GM23338 (cell line): ENCODE measurements around the gene TENT5C. TPM values are rescaled to one million over a fixed set of nuclear protein-coding genes. Genes with fewer than 3 reads are reported as not detected.
A peak's percentile ranks its signal among the peaks of the same experiment; 100 is the strongest.

ENCODE experiments used
- ATAC-seq: fragments of 200-7000 bp; cut with Tn5 transposase; 3 replicates; pipeline ENCODE4 v1.9.1; 2020
- DNase-seq: peaks from one replicate; pipeline ENCODE4 v3.0.0-alpha.2; 2015; ENCODE audit warnings: low spot score
- H2AFZ ChIP-seq: fragments of 200-600 bp; sonication (generic); 2 replicates; pipeline ENCODE4 v1.8.0; 2016; ENCODE audit warnings: antibody characterized with exemption, mild to moderate bottlenecking, moderate library complexity
- H3F3A ChIP-seq: fragments of 200-600 bp; sonication (generic); replicated peaks from 2 replicates; pipeline ENCODE4 v1.8.0; 2017; ENCODE audit warnings: antibody characterized with exemption, mixed run types, low read depth
- H3K27ac ChIP-seq: fragments of 200-600 bp; sonication (generic); 2 replicates; pipeline ENCODE4 v1.6.1; 2016; ENCODE audit warnings: low read depth
- H3K27me3 ChIP-seq: fragments of 200-600 bp; sonication (generic); 2 replicates; pipeline ENCODE4 v1.8.0; 2016; ENCODE audit warnings: mild to moderate bottlenecking, mixed run types, moderate library complexity; ENCODE audit not compliant: insufficient read depth
- H3K36me3 ChIP-seq: fragments of 200-600 bp; sonication (generic); 2 replicates; pipeline ENCODE4 v1.8.0; 2016; ENCODE audit warnings: mild to moderate bottlenecking; ENCODE audit not compliant: insufficient read depth
- H3K4me1 ChIP-seq: fragments of 200-600 bp; sonication (generic); 2 replicates; pipeline ENCODE4 v1.8.0; 2016; ENCODE audit warnings: mild to moderate bottlenecking, moderate library complexity; ENCODE audit not compliant: insufficient read depth
- H3K4me2 ChIP-seq: fragments of 200-600 bp; sonication (generic); 2 replicates; pipeline ENCODE4 v1.7.1; 2017; ENCODE audit warnings: mixed run types
- H3K4me3 ChIP-seq: fragments of 200-600 bp; sonication (generic); 2 replicates; pipeline ENCODE4 v1.6.1; 2016; ENCODE audit warnings: mixed run types
- H3K79me2 ChIP-seq: fragments of 200-600 bp; sonication (generic); replicated peaks from 2 replicates; pipeline ENCODE4 v1.8.0; 2017; ENCODE audit warnings: mild to moderate bottlenecking; ENCODE audit not compliant: insufficient read depth
- H3K9me2 ChIP-seq: fragments of 200-600 bp; sonication (generic); 2 replicates; pipeline ENCODE4 v1.8.0; 2017; ENCODE audit not compliant: insufficient read depth
- H4K20me1 ChIP-seq: fragments of 200-600 bp; sonication (generic); replicated peaks from 2 replicates; pipeline ENCODE4 v1.8.0; 2017; ENCODE audit warnings: mild to moderate bottlenecking; ENCODE audit not compliant: insufficient read depth
- H3K27ac Mint-ChIP-seq: 2 replicates; pipeline ENCODE4 v1.8.0; 2020; ENCODE audit warnings: inconsistent platforms, mild to moderate bottlenecking, moderate library complexity, mixed read lengths
- H3K27me3 Mint-ChIP-seq: 3 replicates; pipeline ENCODE4 v1.8.0; 2022; ENCODE audit warnings: low read depth, mild to moderate bottlenecking, moderate library complexity, mixed read lengths, inconsistent platforms; ENCODE audit not compliant: insufficient read depth, poor library complexity
- H3K36me3 Mint-ChIP-seq: 3 replicates; pipeline ENCODE4 v1.8.0; 2021; ENCODE audit warnings: low read depth, mild to moderate bottlenecking, inconsistent platforms, moderate library complexity, mixed read lengths
- H3K4me1 Mint-ChIP-seq: 3 replicates; pipeline ENCODE4 v1.8.0; 2020; ENCODE audit warnings: mild to moderate bottlenecking, inconsistent platforms, mixed read lengths
- H3K4me3 Mint-ChIP-seq: 3 replicates; pipeline ENCODE4 v1.8.0; 2021; ENCODE audit warnings: moderate library complexity, mild to moderate bottlenecking, inconsistent platforms, mixed read lengths
- H3K9me3 Mint-ChIP-seq: 3 replicates; pipeline ENCODE4 v1.8.0; 2020; ENCODE audit warnings: moderate library complexity, mild to moderate bottlenecking, inconsistent platforms, mixed read lengths
- CREB1 ChIP-seq: fragments of 250-450 bp; sonication (Bioruptor Pico); IDR thresholded peaks from 2 replicates; pipeline ENCODE4 v1.5.0; 2020; ENCODE audit warnings: low read depth, mild to moderate bottlenecking, moderate library complexity
- CTCF ChIP-seq, 2 experiments: fragments of 200-600 bp in 1 of 2; sonication (generic) in 1 of 2; conservative IDR thresholded peaks; 2 replicates each; pipeline versions ENCODE4 v1.5.1 to v1.6.1; 2016 to 2017; ENCODE audit warnings: antibody characterized with exemption in 2 of 2, low read depth in 2 of 2, mild to moderate bottlenecking in 2 of 2, moderate library complexity in 1 of 2
- ETS1 ChIP-seq: IDR thresholded peaks from 2 replicates; pipeline ENCODE4 v1.6.1; 2016; ENCODE audit warnings: antibody characterized with exemption
- EZH2phosphoT487 ChIP-seq: fragments of 200-600 bp; sonication (generic); IDR thresholded peaks from one replicate; pipeline ENCODE4 v1.8.1; 2018; ENCODE audit warnings: antibody characterized with exemption; ENCODE audit not compliant: unreplicated experiment
- JUNB ChIP-seq: IDR thresholded peaks from one replicate; pipeline ENCODE4 v1.6.1; 2016; ENCODE audit warnings: antibody characterized with exemption; ENCODE audit not compliant: unreplicated experiment
- NANOG ChIP-seq: IDR thresholded peaks from 2 replicates; pipeline ENCODE4 v1.6.1; 2016; ENCODE audit warnings: antibody characterized with exemption, borderline replicate concordance
- REST ChIP-seq: IDR thresholded peaks from one replicate; pipeline ENCODE4 v1.6.1; 2018; ENCODE audit warnings: antibody characterized with exemption; ENCODE audit not compliant: unreplicated experiment
- STAT1 ChIP-seq: IDR thresholded peaks from one replicate; pipeline ENCODE4 v1.6.1; 2016; ENCODE audit warnings: antibody characterized with exemption; ENCODE audit not compliant: unreplicated experiment
- ZNF114 ChIP-seq: fragments of 250-450 bp; sonication (Bioruptor Pico); IDR thresholded peaks from 2 replicates; pipeline ENCODE4 v1.5.0; 2020; ENCODE audit warnings: mild to moderate bottlenecking, moderate library complexity
- ZNF331 ChIP-seq: fragments of 250-450 bp; sonication (Bioruptor Pico); IDR thresholded peaks from 2 replicates; pipeline ENCODE4 v1.5.0; 2020; ENCODE audit warnings: low read depth, mild to moderate bottlenecking, moderate library complexity
- ZNF462 ChIP-seq: fragments of 250-450 bp; sonication (Bioruptor Pico); IDR thresholded peaks from 2 replicates; pipeline ENCODE4 v1.5.0; 2020; ENCODE audit warnings: mild to moderate bottlenecking, moderate library complexity
- polyA plus RNA-seq: library from polyadenylated mRNA; unstranded; fragments of >200 nt; fragmentation: Nextera tagmentation; extraction: Ambion mirVana; gene quantifications from 2 replicates; pipeline ENCODE4 v1.2.1, GENCODE V29; 2016
- total RNA-seq: library from RNA; depleted of rRNA; stranded (reverse); fragments of >200 nt; shearing (Covaris generic); gene quantifications from 2 replicates; pipeline ENCODE4 v1.2.3, GENCODE V29; 2014

Gene TENT5C
- total and polyA plus RNA-seq, 2 experiments from 2014 or later, result 0.23 to 0.80 TPM

GRCh38 chr1:117643601-117644000, 37.8 kb downstream of the TENT5C start:
- H3K27ac Mint-ChIP-seq, result no peak overlapping the region
- H3K36me3 ChIP-seq, result no peaks in the 10 kb centered on the region
- H3K27me3 ChIP-seq, result no peaks in the 10 kb centered on the region
- ATAC-seq (no peak), DNase-seq (no peak)
- H2AFZ ChIP-seq, result peak overlapping the region; percentile 59; the same call in 1 of the 2 replicates
- no peak for TF ChIP-seq REST
- TF ChIP-seq ZNF331 (CRISPR knock-in tag), result no peak
- no peak for TF ChIP-seq STAT1
- TF ChIP-seq CREB1 (CRISPR knock-in tag), result no peak
- TF ChIP-seq EZH2phosphoT487, result no peak
- TF ChIP-seq CTCF (conservative IDR thresholded peaks at IDR 0.05; ENCODE audit: low read depth in 2 of 2), result no peak
- no peak for TF ChIP-seq ZNF114 (CRISPR knock-in tag)
- no peak for TF ChIP-seq JUNB
- TF ChIP-seq ETS1, result no peak
- no peak for TF ChIP-seq ZNF462
- no peak for TF ChIP-seq NANOG
- H3K4me2 ChIP-seq, result no peak overlapping the region
- no peaks in the 10 kb centered on the region for H3K9me3 Mint-ChIP-seq
- H3F3A ChIP-seq, result no peaks in the 10 kb centered on the region
- peaks cover 12% of the 10 kb centered on the region for H3K9me2 ChIP-seq
- H3K27me3 Mint-ChIP-seq, result no peaks in the 10 kb centered on the region
- no peak overlapping the region for H3K4me3 ChIP-seq
- no peak overlapping the region for H3K4me3 Mint-ChIP-seq
- H4K20me1 ChIP-seq, result no peaks in the 10 kb centered on the region
- H3K36me3 Mint-ChIP-seq, result no peaks in the 10 kb centered on the region
- H3K4me1 ChIP-seq, result no peaks in the 10 kb centered on the region
- H3K4me1 Mint-ChIP-seq, result peaks cover 3% of the 10 kb centered on the region; the same call in 1 of the 3 replicates
- no peak overlapping the region for H3K27ac ChIP-seq
- no peaks in the 10 kb centered on the region for H3K79me2 ChIP-seq
